ENCODE measurements around the gene RRAD.
"Not testable (repeated sequence)": the region's sequence is repeated elsewhere in the genome, so short reads cannot be mapped to it uniquely, and the experiment has no call there.

RRAD gene

GRCh38 chr16:66899310-66899944, 25.9 kb downstream of the RRAD start:
- DNase-seq: no peak

DNA sequence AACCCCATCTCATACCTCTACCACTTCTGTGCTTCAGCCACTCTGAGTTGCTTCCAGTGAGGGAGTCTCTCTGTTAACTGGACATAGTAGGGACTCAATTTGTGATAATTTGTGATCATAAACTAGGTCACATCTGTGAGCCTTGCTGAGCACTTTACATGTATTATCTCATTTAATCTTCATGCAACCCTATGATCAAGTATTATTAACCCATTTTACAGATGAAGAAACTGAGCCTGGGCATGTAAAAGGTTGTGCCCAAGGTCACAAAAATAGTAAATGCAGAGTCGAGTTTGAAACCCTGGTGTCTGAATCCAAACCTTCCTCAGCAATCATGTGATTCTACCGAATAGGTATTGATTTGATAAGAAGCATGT, 26.4 kb downstream of the RRAD start:
- no peak for DNase-seq

GRCh38 chr16:66898207-66898606, 27.1 kb downstream of the RRAD start:
- DNase-seq: no peak

- not testable (repeated sequence) for DNase-seq
Observed at GRCh38 chr16:66896682-66897081, 28.7 kb downstream of the RRAD start.

- no peak for DNase-seq
Observed at GRCh38 chr16:66895999-66896398, 29.3 kb downstream of the RRAD start.

- DNase-seq: no peak
Observed at GRCh38 chr16:66895689-66895979, 29.7 kb downstream of the RRAD start.

- peak; percentile 63 for DNase-seq
Observed at GRCh38 chr16:66894948-66895688, 30.2 kb downstream of the RRAD start.

DNA sequence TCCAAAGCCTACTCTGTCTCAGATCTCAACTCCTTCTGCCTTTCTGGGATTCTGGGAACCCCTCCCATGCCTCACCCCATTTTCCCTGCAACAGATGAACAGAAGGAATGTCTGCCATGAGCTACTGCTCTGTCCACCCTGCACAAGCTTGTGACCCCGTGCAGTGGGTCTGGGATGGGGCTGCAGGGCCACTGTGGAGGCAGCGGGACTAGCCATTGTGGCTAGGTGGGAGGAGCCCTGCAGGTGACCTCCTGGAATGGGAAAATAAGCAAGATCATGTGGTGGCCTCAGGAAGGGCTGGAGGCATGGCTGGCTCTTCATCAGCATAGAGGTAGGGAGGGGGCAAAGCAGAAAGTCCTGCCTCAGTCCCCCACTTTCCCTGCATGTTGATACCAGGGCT, 31.3 kb downstream of the RRAD start:
- no peak for DNase-seq

GRCh38 chr16:66891797-66892196, 33.5 kb downstream of the RRAD start:
- no peak for DNase-seq

GRCh38 chr16:66891360-66891759, 34.0 kb downstream of the RRAD start:
- DNase-seq: no peak

DNA sequence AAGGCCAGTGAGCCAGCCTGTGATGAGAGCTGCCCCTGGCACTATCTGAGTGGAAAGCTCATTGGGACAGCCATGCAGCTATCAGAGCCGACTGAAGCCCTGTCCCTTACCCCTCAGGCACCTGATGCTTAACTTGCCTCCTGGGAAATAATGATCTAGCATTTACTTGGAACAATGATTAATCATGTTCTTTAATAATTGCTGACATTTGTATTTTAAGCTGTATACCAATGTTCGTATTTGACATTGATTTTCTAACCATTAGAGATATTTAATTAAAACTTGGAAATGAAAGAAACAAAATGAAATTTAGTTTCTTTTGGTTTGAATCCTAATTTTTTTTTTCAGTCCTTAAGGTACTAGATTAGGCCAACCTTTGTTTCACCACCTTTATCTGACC, 34.5 kb downstream of the RRAD start:
- DNase-seq: no peak

DNA sequence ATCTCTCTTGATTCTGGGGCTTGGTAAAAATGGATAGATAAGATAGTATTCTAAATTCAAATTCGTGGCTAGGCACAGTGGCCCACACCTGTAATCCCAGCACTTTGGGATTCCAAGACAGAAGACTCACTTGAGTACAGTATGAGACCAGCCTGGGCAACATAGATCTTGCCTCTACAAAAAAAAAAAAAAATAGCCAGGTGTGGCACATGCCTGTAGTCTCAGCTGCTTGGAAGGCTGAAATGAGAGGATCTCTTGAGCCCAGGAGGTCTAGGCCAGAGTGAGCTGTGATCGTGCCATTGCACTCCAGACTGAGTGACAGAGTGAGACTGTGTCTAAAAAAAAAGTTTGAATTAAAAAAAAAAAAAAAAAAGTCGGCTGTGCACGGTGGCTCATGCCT, 35.7 kb downstream of the RRAD start:
- DNase-seq: no peak

- DNase-seq: no peak
Observed at GRCh38 chr16:66888647-66889615, 36.4 kb downstream of the RRAD start.

DNA sequence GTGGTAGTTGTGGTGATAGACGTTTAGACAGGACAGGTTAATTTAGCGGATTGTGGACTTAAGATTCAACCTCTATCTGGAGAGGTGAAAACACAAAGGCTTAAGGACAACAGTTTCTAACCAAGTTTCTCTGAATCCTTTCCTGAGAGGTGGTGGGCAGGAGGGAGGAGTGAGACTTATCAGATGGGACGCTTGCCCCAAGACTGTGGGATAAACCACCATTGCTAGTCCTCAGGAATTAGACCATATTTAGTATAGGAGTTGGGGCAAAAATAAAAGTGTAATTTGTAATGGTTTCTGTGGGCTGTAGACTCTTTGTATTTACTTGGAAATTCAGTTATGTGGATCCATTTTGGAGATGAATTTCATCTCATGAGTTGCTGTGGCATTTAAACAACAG, 38.4 kb downstream of the RRAD start:
- no peak for DNase-seq

GRCh38 chr16:66886321-66886720, 39.0 kb downstream of the RRAD start:
- no peak for DNase-seq

DNA sequence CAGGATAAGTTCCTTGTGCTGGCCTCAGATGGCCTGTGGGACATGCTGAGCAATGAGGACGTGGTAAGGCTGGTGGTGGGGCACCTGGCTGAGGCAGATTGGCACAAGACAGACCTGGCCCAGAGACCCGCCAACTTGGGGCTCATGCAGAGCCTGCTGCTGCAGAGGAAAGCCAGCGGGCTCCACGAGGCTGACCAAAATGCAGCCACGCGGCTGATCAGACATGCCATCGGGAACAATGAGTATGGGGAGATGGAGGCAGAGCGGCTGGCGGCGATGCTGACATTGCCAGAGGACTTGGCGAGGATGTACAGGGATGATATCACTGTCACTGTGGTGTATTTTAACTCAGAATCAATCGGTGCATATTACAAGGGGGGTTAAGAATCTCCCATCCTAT, 39.8 kb downstream of the RRAD start:
- DNase-seq: no peak

DNA sequence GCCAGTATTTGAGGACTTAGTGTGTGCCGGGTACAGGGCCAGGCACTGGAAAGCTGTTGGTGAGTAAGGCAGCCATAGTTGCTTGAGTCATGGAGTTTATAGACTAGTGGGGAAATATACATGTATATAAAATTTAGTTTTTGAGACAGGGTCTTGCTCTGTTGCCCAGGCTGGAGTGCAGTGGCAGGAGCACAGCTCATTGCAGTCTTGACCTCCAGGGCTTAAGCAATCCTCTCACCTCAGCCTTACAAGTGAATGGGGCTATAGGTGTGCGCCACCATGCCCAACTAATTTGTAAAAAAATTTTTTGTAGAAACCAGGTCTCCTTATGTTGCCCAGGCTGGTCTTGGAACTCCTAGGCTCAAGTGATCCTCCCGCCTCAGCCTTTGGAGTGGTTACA, 42.6 kb downstream of the RRAD start:
- DNase-seq: no peak

DNA sequence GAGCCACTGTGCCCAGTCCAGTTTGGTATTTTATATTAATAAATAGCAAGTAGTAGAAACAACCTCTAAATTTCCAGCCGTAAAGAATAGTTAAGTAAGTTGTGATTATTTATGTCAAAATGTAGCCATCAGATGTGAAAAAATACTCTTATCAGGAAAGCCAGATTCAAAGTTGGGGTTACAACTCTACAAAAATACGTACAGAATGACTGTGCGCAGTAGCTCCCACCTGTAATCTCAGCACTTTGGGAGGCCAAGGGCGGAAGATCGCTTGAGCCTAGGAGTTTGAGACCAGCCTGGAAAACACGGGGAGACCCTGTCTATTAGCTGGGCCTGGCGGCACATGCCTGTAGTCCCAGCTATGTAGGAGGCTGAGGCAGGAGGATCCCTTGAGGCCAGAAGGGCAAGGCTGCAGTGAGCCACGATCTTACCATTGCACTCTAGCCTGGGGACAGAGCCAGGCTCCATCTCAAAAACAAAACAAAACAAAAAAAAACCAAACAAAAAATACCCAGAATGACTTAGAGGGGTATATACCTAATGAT, 43.3 kb downstream of the RRAD start:
- DNase-seq: no peak

- no peak for DNase-seq
Observed at GRCh38 chr16:66881560-66881959, 43.8 kb downstream of the RRAD start.

DNA sequence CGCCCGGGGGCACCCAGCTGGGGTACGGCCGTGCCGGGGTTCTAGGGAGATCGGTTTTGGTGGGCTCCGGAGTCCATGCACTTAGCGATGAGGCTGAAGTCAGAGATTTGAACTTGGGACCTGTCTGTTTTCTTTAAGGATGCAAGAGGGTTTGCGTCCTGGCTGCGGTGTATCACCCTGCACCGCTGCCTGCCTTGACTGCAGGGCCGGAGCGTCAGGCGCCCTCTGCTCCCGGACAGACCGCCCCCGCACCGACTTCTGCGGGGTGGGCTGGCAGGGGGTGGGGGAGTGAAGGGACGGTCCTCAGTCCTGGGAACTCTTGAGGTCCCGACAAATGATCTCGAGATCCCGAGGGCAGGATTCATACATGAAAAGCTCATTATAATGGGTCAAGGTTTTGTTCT, 44.3 kb downstream of the RRAD start:
- DNase-seq: no peak

DNA sequence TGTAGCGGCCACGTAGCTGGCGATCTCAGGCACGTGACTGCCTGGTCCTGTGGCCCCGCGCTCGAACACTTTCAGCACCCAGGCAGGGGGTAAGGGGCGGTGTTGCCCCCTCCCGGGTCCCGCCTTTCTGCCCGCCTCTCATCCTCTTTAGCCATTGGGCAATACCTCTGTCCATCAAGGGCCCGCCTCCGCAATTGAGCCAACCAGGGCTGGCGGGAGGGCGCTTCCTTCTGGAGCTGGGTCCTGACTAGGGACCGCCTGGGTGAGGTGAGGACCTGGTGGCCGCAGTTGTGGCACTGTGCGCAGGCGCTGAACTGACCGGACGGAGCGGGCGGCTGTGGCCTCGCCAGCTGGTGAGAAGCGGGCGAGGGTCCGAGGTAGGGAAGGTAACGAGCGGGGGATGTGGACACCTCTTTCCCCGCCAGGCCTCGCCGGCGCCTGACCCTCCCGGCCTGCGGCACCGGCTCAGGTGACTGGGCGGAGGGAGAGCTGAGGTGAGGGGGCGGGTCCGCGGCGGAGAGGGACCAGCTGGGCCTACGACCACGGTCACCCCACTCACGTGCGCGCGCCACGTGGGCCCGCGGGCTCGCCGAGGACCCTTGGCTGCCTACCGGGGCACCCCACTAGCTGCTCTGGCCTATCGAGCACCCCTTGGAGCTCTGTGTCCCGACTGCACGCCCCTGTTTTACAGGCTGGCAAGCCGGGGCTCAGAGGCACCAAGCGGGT, 44.9 kb downstream of the RRAD start, which contains the start of gene PDP2:
Gene PDP2 (plus strand): TSS at position 228 of the 726 bp plus-strand sequence. CDS start 3,770 bp downstream, outside the sequence.
- DNase-seq: peak; percentile 95

DNA sequence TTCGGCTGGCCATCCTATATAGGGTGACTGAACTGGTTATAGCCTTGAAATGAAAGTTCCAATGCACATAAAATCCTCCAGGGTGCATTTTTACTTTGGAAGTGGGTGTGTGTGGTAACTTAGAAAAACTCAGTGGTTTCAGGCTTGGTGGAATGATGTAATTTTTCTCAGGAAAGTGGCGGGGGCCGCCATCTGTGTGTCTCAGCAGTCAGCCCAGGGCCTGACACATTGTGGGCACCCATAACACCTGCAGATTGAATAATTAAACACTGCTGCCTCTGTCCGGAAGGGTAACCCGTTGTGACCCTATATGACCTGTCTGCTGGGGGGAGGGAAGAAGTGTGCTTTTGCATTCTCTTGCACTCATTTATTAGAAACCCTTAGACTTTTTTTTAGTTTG, 47.3 kb downstream of the RRAD start:
- peak; percentile 7 for DNase-seq
